Hippocampal formation (tissue), 2 donors: Measurements from ENCODE around the gene HOMEZ.

ENCODE experiments used
- DNase-seq, 2 donors: peaks; one replicate each; lab custom pipeline; 2025; lab: John Stamatoyannopoulos, UW

The HOMEZ gene

DNA sequence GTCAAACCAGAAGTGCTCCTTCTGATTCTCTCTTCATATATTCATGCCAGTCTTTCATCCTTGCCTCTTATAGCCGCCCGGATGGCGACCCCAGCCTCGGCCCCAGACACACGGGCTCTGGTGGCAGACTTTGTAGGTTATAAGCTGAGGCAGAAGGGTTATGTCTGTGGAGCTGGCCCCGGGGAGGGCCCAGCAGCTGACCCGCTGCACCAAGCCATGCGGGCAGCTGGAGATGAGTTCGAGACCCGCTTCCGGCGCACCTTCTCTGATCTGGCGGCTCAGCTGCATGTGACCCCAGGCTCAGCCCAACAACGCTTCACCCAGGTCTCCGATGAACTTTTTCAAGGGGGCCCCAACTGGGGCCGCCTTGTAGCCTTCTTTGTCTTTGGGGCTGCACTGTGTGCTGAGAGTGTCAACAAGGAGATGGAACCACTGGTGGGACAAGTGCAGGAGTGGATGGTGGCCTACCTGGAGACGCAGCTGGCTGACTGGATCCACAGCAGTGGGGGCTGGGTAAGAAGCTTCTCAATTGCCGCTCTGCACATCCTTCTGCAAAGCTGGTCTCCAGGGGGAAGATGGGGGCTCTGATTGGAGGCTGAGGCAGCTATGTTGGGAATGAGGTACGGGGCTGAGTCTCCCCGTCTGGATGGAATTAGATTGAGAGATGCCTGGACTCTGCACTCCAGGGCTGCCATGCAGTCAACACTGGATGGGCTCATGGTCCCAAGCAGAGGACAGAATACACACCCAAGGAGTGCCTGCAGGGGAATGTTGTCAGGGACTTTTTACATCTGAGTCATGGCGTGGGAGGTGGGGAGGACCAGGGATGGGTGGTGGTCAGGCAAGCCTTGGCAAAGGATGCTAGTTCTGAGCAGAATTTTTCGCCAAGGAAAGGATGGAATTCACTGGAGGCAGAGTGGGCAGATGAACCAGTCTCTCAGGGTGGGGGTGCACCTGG is 22.0 kb upstream of the HOMEZ start:
- no peak for DNase-seq

DNA sequence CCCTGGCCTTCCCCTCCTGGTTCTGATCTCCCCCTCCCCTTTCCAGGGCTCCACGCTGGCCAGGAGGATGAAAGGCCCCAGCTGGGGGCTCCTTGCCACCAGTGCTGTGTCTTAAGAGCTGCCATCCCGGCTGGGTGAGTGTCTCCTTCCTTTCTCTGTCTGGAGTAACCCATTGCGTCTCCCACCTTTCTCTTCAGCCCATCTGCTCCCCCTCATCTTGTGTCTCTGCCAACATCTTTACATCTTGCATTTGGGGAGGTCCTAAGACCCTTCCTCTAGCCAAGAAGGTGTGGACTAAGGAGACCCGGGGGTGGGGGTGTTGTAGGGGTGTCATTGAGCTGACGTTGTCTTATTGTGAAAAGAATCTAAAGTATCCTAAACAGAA is 21.2 kb upstream of the HOMEZ start:
- DNase-seq = no peak

DNA sequence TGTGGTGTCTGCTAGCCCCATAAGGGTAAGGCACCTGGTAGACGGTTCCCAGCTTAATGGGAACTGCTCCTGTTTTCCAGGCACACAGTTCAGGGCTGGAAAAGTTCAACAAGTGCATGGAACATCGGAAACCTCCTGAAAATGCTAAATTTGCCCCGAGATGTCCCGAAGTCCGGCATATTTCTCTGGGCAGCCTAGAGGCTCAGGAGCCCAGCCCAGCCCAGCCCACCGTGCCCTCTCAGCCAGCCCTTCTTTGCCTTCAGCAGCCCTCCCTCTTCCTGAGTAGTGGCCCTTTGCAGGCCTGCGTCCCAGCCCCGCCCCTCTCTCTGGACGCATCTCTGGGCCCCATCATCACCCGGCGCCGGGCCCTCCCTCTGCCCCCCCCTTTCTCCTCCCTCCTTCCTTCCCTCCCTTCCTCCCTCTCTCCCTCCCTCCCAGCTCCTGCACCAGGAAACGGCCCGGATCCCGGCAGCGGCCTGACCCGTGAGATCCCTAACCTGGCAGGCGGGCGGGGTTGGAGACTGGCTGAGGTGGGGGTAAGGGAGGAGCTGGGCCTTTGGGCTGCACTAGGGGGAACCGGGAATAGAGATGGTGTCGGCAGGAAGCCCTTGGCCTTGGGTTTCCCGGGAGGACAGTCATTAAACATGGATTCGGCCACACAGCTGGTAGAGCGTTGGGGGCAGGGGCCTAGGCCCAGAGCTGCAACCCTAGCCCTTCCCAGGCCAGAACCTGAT is 20.6 kb upstream of the HOMEZ start, which contains the start of gene BCL2L2:
BCL2L2 (plus strand) TSS at position 422 of the 734 bp plus-strand sequence. CDS start 935 bp downstream, outside the sequence.
- peak; percentile 87 to 90 for DNase-seq

DNA sequence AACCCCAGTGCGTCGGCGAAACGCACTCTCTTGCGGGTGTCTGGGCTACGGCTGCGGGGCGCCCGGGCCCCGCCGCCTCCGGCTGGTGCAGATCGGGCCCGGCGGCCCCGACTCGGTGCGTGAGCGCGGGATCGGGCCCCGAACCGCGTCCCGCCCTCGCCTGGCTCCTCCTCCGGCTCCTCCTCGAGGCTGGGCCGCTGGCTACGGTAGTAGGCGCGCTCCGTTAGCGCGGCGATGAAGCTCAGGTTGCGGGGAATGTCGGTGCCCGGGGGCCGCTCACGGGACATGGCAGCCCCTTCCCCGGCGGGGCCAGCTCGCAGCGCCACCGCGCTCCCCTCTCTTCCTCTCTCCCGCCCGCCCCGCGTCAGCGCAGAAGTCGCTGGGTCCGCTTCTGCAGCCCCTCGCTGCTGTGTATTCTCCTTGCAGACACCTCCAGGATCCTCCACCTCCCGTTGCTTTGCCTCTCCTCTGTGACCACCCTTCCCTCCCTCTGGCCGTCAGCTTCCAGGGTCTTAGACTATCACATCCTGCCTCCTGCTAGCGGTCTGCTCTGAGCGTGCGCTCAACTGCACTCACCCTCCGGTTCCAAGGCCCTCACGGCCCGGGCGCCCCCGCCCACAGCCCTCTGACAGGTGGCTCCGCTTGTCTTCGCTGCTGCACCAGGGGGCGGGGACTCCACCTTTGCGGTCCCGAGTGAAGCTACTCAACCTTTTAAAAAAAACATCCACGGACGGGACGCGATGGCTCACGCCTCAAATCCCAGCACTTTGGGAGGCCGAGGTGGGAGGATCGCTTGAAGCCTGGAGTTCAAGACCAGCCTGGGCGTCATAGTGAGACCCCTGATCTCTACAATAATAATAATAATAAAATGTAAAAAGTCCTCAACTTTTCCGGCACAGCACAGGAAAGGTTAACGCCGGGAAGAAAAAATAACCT is 16.6 kb upstream of the HOMEZ start, which contains the start of gene PPP1R3E:
PPP1R3E (minus strand) TSS at position 570 of the 936 bp plus-strand sequence; CDS start at position 287, 283 bp downstream.
- DNase-seq = peak; percentile 51 to 75

DNA sequence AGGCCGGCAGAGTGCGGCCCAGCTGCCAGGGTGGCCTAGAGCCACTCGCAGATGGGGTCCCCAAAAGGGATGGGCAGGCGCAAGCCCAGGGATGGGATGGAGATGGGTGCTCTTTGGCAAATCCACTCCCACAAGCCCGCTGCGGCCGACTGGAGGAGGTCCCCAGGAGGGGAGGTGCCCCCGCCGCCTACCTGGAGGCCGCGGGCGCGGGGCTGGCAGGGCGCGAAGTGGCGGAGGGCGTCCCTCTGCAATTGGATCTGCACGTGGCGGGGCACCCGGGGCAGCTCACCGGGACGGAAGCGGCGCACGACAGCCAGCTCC is 16.0 kb upstream of the HOMEZ start:
- no peak for DNase-seq

DNA sequence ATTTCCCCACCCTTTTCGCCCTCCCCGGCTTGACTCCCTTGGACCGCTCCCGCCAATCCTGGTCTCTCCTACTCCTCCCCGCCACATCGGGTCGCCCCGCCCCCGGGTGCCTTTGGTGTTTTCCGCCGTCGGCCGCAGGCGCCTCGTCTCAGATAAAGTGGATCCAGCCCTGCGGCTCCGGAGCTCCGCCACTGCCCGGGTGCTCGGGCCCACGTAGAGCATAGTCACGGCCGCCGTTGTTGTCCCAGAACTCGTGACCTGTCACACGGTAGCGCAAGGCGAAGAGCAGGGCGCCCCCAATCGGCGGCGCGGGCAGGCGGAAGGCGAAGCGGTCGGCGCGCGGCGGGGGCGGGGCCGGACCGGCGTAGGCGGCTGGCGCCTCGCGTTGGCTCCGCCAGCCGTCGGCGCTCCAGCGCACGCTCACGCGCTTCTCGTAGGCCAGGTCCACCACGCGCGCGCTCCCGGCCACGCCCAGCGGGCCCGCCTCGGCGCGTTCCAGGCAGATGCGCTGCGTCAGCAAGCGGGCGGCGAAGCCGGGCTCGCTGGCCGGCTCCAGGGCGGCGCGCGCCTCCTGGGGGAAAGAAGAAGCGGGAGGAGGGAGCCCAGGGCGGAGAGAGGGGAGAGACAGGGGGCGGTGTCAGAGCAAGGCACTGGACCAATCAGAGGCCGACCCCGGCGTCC is 15.5 kb upstream of the HOMEZ start:
- peak; percentile 97 to 98 for DNase-seq

DNA sequence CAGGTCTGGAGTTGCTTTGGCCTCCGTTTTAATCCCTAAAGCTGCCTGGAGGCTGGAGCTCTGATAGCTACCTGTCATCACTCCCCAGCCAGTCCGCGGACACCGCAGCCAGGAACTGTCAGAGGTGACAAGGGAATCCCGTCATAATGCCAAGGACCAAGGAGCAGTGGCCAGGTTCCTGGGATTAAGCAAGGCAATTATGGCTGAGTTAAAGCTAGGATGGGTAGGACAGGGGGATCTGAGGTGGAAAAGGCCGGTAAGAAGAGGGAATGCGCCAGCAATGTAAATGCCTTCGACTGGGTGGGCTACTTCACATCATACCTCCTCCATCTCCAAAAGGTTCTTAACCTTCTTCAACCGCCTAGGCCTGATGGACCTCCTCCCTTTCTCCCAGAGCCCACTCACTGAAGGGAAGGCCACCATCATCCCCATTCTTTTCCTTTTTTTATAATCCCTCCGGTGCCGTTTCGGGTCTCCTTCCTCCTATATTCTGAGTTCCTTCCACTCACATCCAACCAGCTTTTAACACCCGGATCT is 14.8 kb upstream of the HOMEZ start:
- DNase-seq = peak in 1 of 2 donors; percentile 29

DNA sequence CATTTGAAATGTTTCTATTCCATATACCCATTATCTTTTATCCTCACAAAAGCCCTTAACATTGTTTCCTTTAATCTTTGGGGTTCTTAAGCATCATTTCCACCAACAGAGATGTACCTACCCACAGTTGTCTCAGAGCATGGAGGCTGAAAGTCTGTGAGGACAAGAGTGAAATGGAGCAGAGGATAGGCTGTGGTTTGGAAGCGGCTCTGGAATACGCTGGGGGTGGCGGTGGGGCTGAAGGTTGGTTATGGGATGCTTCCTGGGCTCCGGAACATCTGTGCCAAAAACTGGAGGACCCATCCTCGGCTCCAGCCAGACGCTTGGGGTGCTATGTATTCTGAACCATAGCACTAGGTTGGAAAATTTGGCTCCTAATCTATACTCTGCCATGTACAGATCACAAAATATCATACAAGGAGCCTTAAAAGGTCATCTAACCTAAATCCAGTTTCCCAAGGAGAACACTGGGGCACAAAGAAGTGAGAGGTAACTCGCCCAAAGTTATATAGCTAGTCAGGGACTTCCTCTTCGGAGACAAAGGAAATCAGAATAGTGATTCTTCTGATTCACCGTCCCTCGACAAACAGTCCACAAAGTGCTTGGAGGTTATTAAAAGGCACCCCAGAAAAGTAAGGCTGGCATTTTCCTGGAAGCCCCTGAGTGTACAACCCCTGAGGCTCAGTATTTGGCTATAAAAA is 14.2 kb upstream of the HOMEZ start:
- no peak for DNase-seq

DNA sequence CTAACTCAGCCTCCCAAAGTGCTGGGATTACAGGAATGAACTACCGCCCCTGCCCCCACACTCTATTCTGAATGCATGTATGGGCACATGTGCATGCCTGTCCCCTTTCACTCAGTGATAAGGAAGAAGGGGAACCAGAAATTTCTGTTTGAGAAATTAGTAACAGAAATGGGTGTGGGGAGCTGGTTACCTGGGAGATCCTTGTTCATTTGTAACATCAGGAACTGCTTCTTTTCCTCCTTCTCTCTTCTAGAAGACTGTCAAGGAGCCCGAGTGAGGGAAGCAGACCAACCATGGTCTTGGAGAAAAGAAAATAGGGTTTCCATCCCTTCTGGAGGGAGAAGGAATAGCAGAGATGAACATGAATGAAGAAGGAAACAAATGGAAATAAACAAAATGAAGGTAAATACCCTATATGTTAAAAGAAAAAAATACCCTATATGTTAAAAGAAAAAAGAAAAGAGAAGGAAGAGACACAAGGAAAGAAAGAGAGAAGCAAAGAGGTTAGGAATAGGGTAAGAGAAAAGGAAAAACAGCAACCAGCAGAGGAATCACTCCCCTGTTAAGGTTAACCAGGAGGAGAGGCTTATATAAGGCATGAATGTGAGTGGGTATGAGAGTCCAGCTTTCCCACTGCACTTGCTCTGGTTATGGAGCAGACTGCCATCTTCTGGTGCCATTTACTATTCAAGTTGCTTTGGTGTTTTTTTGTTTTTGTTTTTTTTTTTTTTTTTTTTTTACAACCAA is 13.5 kb upstream of the HOMEZ start:
- DNase-seq = peak in 1 of 2 donors; percentile 75

DNA sequence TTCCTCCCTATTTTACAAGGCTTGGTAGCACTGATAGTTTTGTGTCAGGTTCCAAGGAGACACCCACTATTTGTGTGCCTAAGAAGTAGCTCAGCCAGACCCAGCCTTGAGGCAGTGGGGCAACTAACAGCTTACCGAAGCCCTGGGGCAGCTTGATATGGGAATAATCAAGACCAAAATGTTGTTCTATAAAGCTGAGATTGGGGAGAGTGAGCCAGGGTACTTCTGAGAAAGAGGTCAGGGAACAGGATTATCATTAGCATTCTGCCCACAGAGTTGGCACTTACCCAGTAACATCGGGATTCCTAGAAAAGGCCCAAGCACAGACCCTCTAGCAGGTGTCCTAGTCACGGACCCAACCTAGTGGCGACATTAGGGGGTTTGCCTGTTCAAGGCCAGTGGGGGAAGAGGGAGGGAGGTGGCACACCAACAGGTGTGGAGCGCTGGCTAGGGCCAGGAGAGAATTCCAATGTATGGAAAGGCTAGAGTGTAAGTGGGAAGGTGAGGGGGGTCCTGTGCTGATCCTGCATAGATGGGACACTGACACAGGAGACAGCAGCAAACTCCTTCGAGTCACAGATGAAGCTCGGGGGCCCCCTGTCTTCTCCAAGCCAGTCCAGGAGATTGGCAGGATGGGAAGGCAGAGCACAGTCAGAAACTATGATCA is 11.8 kb upstream of the HOMEZ start:
- no peak for DNase-seq

DNA sequence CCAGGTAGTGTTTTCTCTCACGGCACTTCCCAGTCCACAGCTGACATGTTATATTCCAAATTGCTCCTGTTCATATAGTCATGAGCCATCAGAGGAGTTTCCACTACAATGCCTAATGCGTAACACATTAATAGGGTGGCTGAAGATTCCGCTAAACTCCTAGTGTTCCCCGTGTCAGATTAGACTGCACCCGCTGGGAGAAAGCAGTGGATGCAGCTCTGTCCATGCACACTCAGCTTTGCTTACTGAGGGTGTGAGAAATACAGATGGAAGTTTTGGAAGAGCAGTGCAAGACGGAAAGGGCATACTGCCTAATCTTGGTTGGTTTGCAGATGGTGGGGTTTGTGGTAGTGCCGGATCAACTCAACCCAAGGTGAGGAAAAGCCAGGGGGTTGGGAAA is 11.2 kb upstream of the HOMEZ start:
- no peak for DNase-seq

DNA sequence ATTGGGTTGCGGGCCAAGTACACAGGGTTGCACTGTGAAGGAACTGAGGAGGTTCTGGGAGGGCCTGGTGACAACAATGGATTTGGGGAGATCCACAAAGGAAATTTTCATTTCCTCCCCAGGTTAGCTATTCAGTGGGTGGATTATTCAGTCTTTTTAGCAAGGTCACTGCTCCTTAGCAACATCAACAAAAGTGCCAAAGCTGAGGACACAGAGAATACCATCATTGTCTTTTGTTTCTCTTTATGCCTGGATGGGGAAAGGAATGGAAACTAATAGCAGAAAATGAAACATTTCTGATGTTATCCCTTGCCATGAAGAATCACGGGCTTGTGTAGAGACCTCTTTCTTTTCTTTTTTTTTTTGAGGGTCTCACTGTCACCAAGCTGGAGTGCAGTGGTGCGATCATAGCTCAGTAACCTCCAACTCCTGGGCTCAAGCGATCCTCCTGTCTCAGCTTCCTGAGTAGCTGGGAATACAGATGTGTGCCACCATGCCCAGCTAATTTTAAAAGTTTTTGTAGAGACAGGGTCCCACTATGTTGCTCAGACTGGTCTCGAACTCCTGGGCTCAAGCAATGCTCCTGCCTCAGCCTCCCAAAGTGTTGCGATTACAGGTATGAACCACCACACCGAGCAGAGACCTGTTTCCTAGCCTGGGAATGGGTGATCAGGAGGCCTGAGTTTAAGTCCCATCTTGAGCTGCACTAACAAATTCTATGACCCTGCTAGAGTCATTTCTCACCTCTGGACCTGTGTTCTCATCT is 10.3 kb upstream of the HOMEZ start:
- DNase-seq = no peak

DNA sequence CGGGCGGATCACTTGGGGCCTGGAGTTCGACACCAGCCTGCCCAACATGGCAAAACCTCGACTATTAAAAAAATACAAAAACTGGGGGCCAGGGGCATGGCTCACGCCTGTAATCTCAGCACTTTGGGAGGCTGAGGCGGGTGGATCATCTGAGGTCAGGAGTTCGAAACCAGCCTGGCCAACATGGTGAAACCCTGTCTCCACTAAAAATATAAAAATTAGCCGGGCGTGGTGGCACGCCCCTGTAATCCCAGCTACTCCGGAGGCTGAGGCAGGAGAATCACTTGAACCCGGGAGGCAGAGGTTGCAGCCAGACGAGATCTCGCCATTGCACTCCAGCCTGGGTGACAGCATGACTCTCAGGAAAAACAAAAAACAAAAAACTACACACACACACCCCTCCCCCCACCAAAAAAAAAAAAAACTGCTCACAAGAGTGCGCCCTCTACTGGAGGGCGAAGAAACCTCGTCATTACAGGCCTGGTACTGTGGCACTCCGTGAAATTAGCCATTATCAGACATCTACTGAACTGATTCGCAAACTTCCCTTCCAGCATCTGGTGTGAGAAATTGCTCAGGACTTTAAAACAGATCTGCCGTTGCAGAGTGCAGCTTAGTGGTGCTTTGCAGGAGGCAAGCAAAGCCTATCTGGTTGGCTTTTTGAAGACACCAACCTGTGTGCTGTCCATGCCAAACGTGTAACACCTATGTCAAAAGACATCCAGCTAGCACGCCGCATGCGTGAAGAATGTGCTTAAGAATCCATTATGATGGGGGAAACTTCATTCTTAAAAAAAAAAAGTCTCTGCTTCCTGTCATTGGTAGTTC is 9.0 kb upstream of the HOMEZ start:
- peak; percentile 40 to 54 for DNase-seq

DNA sequence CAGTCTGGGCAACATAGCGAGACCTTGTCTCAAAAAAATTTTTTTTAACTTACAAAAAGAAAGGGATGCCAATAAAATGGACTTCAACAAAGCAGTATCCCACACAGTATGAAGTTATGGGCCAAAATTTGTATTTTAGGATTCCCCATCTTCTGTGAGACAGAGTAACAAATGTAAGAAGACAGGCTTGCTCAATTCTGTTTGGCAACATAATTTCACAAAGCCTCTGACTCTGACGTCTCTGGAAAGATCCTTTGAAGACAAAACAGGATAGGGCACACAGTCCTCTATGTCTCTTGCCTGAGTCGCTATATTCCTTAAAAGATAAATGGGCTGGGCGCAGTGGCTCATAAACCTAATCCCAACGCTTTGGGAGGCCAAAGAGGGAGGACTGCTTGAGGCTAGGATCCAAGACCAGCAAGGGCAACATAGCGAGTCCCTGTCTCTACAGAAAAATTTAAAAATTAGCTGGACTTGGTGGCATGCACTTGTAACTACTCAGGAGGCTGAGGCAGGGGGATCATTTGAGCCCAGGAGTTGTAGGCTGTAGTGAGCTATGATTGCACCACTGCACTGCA is 1.1 kb upstream of the HOMEZ start:
- no peak for DNase-seq

DNA sequence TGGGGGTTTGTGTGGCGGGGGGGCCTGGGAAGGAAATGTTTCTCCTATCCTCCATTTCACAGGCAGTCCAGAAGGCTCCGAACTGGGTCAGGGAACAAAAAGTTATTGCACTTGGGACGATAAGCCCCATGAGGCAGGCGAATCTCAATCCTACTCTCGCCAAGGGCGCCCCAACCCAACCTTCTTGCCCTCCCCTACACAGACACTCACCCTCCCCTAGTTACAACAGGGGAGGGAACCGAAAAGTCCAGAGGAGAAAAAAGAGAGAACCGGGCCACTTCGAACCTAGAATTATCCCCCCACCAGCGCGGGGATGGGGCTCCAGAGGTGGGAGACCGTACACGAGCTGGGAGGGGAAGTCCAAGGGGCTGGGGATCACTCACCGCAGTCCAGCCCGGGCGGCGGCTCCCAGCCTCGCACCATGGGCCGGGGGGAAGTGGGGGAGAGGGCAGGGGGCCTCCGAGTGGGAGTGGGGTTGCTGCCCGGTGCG is 357 bp downstream of the HOMEZ start:
- no peak for DNase-seq

DNA sequence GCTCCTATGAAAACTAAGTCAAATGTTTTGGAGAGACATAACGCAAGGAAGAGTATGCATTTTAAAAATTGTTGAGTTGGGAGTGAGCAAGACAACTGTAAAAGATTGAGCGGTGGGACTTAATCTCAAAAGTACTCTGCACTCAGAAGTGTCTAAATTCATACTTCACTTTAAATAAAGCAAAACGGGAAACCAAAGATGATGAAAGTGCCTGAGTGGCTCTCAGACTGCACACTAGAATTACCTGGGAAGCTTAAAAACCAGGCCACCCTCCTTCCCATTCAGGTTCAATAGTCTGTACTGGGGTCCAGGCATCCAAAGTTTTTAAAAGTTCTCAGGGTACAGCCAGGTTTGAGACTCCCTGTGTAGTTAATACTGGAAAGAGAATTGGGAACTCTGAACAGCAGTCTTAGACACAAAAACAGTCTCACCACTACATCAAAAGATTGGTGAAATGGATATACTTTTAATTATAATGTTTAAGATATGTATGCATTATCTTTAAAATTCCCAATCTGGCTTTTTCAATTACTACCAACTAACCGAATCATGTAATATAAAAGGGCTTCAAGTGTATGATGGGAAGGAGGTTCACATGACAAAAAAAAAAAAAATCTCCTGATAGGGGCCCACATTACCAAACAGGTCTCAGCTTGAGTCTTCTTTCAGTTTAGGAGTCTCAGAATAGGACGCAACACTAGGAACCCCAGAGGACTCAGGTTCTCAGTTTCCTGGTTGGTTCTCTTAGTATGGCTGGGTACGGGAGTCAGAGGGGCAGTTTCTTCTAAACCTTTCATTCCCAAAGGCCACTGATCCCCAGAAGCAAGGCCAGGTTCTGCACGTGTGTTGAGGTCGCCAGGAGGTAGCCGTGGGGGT is 1.0 kb downstream of the HOMEZ start:
- no peak for DNase-seq
